Prostate gland (tissue), 2 donors: ENCODE measurements around the gene SH2D6.

ENCODE experiments used
- CTCF ChIP-seq, 4 experiments: fragments of 200-600 bp in 2 of 4; fragments of 450-650 bp in 2 of 4; sonication (generic) in 2 of 4; IDR thresholded peaks; 1 replicate in 3 of 4; 2 replicates in 1 of 4; pipeline ENCODE4 v1.5.1; 2016 to 2019; ENCODE audit warnings: antibody characterized with exemption in 4 of 4, mild to moderate bottlenecking in 2 of 4, moderate library complexity in 2 of 4
- POLR2A ChIP-seq: fragments of 450-650 bp; IDR thresholded peaks from one replicate; pipeline ENCODE4 v1.6.1; 2016; ENCODE audit warnings: antibody characterized with exemption, mild to moderate bottlenecking
- POLR2AphosphoS5 ChIP-seq: sonication (generic); formaldehyde crosslinking; IDR thresholded peaks from one replicate; pipeline ENCODE4 v1.6.1; 2017; ENCODE audit warnings: antibody characterized with exemption

- no peak for TF ChIP-seq CTCF (IDR thresholded peaks at IDR 0.05)
- TF ChIP-seq POLR2A: no peak
- TF ChIP-seq POLR2AphosphoS5: no peak
Measured at GRCh38 chr2:85395912-85396475, 22.5 kb upstream of the SH2D6 start.
